HG02588 (cell line): ENCODE results near the gene SLX4IP.
"Not testable (repeated sequence)": the region's sequence is repeated elsewhere in the genome, so short reads cannot be mapped to it uniquely, and the experiment has no call there.

Source experiments
- ATAC-seq: cut with Tn5 transposase; IDR thresholded peaks from one replicate; pipeline ENCODE4 v1.9.1; 2021; ENCODE audit warnings: mild to moderate bottlenecking, moderate library complexity; ENCODE audit not compliant: unreplicated experiment

Gene SLX4IP

DNA sequence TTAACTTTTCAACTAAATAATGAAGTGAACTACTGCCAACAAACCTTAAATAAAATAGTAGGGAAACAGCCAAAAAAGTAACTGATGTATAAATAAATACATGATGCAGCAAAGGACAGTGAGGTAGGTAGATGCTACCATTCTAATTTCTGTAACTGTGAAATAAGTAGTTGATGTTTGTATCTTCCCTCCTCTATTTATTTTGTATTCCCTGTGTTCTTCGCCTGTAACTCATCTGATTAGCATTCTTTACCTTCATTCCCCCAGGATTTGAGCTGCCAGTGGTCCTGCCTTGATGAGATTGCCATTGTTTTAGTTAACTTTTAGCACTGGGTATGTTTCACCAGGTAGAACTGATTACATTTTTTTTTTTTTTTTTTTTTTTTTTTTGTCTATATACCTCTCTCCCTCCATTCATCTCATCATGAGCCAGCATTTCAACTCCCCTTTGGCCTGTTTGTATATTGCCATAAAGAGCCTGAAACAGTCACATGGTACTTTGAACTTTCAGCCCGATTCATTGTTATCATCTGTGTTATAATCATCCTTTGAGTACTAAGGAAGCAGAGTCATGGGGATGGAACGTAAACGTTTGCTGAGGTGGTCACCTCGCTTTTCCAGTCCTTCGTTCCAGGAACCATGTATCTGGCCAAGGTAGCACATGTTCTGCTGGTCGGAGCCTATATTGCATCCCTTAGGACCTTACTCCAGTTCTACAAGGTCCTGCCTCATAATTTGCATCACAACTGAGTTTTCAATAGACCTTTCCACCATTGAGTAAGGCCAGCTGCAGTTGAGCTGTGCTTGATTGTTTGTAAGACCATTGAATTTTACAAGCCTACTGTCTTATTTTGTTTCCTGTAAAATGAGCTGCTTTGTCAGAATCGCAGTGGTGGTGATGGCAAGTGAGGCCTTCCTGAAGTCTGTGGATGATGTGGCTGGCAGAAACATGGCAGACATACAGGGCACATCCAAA is 131.1 kb downstream of the SLX4IP start:
- ATAC-seq, result no peak

DNA sequence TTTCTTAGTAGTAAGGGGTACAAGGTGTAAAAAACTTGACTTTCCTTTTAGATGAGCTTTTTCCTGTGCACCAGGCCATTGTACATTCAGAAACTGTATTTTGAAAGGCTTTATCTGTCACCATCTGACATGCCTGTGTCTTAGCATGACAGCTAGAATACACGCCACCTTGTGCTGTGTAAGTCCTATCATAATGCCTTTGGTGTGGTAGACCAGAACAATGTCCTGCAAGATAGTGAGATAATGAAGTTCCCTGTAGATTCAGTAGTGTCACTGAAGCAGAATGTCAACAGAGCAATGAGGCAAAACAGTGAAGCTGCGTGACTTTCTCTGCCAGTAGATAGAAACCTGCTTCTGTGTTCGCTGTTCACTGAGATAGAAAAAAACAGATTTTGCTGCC is 132.9 kb downstream of the SLX4IP start:
- ATAC-seq, result no peak

DNA sequence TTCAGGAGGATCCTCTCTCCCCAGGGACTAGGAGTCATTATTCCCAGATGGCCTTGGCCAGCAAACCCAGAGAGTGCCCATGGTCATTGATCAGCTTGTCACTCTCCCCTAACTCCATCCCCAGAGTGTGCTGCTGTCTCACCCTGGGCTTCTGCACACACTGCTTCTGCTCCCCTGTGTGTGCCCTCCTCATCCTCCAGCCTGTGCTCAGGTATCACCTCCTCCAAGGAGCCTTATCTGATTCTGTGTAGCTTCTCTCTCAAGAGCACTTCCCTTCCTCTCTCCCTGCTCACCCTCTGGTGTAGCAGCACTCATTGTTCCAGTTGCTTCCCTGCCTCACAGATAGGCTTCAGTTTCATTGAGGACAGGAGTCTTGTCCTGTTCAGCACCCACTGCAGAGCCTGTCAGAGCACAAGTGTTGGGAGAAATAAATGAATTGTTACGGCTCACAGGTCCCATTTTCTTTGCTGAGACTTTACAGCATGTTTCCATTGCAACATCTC is 136.3 kb downstream of the SLX4IP start:
- no peak for ATAC-seq

DNA sequence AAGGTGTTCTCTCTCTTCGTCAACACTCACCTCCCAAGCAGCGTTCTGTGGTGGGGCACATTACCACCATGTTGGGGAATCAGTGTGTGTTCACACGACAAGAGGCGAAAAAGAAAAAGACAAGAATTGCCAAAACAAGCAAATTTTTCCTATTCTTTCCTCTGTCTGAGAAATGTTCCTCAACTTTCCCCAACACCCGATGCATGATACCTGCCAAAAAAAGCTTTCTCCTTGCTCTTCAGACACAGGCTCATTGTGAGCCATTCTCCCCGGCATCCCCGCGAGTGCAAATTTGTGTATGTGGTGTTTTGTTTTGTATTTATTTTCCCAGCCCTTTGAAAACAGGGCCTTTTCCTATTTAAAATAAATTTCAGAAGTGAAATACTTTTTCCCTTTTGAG is 137.7 kb downstream of the SLX4IP start:
- no peak for ATAC-seq

DNA sequence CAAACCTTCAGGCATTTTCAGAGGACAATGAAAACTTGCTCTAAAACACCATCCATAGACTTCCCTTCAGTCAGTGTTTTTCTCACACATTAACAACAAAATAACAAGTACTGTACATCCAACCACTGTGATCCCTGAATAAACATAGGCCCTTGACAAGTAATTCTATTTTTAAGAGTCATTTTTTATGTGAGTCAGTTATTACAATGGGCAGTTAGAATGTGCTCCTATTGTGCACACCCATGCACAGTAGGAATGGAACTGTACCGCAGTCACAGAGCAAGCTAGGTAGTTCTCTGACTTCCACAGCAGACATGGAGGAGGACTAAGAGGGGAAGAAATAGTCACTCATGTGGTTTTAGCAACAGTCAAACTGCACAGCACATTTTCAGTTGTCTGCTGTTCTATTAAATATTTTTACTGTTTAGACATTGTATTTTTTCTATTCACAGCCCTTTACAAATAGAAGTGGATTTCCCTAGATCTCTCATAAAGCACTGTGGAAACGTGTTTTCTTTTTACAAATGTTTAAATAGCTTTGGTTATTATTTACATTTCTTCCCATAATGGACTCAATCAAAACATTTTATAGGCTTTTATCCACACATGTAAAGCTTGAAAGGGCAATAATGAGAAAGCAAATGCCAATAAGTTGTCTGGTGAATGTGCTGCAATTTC is 138.3 kb downstream of the SLX4IP start:
- ATAC-seq, result no peak

DNA sequence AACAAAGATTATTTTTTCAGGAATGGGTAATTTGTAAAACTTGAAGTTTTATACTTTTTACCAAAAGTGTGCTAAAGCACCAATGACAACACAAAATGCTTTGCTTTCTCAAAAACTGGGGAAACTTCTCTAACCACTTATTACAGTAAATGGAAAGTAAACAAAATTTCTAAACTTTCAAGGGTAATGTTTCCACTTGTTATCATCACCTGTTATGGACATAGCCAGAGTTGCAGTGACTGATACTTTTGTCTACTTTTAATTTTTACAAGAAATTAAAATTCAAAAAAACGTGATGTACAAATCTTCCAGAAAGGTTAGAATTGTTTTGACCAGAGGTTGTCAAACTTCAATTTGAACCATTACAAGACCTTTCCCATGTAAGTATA is 138.8 kb downstream of the SLX4IP start:
- no peak for ATAC-seq

DNA sequence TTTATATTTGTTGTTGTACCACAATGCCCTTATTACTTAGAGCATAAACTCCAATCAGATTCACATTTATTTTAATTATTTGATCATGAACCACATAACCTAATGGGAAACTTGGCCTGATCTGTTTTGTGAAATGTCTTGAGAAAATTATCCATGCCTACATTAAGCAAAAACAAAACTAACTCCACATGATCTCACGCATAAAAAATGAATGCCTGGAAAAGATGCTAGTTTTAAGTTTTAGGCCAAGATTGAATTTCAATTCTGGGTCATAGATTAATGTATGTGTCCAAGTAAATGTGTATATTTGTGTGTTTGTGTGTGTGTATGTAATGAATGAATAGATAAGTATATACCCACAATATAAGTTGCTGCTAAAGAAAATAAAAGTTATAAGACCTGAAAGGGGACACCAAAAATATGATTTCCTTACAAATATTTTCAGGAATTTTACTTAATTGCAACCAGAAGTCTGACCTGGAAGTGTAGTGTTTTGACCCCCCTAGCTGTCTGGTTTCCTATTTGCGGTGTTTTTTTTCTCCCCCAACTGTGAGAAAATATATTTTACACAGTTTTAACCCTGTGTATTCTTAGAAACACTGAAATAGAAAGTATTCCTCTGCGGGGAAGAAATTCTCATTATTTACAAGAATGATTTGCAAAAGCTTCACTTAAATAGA is 141.4 kb downstream of the SLX4IP start:
- no peak for ATAC-seq

DNA sequence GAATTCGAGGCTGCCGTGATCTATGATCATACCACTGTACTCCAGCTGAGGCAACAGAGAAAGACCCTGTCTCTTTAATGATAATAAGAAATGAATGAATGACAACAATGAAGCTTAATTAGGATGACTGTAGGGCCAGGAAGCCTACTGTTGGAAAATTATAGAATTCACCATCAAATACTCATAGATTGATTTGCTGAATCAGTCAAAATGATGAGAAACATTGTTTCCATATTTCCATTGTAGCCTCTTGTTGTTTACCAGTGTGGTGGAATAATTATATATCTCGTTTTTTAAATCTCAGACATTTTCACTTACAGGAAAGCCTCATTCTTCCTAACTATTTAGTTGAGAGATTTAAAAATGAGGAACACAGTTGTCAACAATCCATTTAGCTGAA is 142.5 kb downstream of the SLX4IP start:
- ATAC-seq, result no peak

DNA sequence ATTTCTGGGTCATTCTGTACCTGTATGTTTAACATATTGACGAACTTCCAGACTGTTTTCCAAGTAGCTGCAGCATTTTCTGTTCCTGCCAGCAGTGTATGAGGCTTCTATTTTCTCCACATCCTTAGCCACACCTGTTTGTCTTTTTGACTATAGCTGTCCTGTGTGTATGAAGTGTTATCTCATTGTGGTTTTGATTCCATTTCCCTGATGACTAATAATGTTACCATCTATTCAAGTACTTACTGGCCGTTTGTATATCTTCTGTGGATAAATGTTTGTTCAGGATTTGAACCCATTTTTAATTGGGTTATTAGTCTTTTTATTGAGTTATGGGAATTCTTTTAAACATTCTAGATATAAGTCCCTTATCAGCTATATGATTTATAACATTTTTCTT is 143.5 kb downstream of the SLX4IP start:
- ATAC-seq, result no peak

DNA sequence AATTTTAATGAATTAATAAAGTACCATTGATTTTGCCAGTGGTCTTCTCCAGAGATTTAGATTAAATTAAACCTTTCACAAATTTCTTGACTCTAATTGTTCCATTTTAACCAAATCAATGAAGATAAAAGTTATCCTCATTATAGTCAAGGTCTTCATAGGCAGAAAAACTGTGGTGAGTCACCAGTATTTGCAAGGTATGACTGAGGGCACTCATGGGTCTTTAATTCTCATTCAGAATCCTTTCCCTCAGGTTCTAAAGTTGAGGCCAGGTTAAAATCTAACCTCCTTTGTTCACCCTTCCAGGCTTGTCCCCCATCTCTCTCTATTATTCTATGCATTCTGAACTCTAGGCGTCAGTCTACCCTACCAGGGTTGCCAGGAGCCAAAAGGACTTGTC is 144.8 kb downstream of the SLX4IP start:
- no peak for ATAC-seq

DNA sequence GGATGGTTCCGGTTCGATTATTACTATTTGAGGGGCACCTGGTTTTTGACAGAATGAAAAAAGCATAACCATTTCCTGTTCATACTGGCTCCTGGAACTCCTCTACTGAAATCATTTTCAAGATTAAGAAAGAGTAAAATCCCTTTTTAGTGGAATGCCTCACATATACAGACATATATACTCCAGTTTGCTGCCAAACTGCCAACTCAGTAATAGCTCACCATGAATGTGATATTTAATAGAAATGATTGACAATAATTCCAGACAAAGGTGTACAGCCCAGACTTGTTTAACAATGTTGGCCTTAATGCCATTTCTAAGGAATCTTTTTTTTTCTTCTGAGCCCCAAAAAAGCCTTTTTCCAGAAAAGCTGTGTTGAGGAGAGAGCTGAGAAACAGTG is 145.6 kb downstream of the SLX4IP start:
- ATAC-seq, result no peak

DNA sequence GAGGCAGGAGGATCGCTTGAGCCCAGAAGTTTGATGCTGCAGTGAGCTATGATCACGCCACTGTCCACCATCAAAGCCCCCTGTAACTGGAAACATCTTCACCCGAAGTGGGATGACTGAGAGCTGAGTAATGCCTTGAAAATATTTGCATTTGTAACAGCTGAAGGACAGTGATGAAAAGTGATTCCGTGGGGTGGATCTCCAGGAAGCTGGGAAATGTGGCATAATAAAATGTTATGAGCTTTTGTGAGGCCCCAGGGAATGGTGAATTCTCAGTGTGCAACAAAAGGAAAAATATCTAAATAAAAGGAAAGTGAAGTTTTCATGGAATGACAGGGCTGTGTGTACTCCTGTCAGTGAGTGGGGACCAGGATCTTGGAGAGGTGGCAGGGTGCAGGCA is 146.7 kb downstream of the SLX4IP start:
- no peak for ATAC-seq

DNA sequence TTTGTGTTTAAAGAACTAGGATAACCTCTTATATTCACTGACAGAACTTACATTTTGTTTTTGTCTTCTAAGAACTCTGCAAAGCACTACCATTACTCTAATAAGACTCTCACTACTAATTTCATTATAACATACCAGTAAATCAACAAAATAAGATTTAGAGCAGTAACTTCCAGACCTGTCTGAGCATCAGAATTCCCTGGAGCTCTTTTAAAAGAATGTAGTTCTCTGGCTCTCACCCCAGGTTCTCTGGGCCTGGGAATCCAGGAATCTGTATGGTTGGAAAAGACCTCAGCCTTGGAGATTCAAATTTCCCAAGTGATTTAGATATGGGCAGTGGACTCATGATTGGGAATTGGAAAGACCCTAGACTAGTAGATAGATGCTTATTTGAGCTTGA is 149.3 kb downstream of the SLX4IP start:
- no peak for ATAC-seq

DNA sequence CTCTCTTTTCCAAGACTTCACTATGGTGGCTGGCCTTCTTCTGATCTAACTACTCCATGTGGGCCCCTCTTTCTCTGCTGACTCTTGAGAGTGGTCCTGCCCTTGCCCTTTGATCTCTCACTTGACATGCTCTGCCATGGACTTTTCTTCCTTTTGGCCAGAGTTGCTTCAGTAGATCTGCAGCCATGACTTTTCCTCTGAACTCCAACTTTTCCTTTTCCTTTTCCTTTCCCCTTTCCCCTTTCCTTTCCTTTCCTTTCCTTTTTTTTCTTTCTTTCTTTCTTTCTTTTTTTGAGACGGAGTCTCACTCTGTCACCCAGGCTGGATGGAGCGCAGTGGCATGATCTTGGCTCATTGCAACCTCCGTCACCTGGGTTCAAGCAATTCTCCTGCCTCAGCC is 150.2 kb downstream of the SLX4IP start:
- ATAC-seq, result no peak

DNA sequence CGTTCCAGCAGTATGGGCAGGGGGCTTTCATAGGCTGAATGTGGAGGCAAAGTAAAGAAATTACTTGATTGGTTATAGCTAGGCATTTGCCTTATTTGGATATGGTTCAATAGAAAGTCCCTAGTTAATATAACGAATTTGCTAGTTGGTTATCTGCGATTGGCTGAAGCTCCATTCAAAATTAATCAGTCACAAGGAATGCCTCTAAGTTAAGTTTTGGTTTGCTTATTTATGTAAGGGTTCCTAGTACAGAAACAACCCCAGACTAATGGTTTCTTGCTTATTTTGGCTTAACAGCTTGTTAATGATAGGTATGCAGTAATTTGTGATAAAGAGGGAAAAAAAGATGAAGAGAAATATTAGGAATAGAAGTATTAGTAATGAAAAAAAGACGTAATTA is 151.2 kb downstream of the SLX4IP start:
- ATAC-seq, result no peak

DNA sequence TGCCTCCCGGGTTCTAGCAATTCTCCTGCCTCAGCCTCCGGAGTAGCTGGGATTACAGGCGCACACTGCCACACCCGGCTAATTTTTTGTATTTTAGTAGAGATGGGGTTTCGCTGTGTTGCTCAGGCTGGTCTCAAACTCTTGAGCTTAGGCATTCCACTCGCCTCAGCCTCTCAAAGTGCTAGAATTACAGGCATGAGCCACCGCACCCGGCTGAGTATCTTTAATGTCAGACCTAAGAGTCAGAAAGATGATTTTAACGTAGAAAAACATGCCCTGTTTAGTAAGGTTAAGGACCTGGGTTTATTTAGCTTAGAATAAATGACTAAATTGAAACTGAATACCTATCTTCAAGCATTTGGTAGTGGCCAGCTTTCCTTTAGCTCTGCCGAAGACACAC is 155.3 kb downstream of the SLX4IP start:
- ATAC-seq, result not testable (repeated sequence)

DNA sequence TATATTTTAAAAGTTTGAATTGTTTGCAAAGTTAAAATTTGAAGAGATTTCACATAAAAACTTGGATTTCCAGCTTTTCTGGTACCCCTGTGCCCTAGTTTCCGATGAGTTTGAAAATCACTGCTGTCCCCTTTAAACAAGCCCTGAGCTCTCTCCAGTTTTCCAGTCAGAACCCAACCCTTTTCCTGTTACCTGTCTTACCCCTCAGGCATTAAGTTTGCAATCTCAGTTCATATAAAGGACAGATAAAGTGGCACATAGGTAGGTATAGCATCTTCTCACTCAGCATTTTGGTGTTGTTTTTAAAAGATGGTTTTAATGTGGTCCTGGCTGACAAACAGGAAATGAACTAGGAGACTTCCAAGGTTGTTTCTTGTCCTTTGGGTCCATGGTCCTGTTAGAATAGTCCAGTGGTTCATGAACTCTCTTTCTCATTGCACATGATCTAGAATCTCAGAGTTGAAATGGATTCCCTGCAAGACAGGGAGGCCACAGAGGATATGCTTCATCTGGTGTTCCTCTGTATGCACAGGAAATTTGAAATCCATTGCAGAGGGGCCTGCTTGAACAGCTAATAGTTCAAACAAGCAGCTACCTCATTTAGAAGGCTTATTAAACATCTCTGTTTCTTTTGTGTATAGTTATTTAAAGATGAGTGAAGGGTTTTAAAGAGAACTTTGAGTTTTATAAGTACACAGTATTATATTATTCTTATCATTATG is 156.0 kb downstream of the SLX4IP start:
- ATAC-seq, result no peak

DNA sequence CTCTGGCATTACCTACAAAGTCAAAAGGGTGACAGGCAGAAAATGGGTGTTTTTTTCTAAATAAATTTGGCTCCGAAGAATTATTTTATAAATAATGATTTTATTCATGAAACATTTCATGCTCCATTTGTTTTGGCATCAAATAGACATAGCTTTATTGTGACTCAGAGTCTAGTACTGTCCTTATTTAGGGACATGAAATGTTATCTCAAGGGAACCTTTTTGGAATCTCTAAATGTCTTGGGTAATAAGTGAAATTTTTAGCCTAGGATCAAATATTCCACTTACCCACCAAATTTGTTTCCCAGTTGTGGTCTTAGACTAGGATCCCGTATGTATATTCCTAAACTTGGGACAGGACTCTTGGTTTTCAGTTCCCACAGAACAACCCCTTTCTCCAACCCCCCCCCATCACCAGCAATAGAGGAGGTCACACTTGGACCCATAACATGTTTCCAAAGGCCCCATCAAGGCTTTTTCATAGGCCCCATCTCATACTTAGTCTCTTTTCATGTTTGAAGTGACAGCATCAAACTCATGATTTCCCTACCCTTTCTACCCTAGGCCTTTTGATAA is 156.9 kb downstream of the SLX4IP start:
- ATAC-seq, result no peak

DNA sequence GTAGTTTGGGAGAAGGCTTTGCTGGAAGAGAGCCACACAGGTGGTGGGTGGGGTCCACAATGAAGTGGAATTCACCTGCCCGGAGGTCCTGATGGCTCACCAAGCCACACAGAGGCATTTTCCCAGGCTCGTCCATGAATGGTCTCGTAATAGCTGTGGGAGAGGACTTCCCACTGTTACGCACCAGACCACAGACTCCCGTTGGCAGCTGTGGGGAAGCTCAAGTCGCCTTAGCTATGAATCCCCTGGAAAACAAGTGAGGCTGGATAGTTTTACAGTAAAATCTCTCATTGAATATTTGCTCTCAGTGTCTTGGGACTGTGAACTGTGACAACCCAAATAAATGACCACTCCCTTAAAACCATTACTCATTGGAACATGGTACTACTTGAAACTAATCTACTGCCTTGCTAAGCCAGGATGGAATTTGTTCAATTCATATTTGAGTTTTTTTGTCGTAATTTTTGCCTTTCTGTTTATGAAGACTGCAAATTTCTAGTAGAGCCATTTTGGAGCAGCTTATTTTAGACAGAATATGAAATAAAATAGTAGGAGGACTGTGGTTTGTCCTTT is 159.3 kb downstream of the SLX4IP start:
- ATAC-seq, result no peak

DNA sequence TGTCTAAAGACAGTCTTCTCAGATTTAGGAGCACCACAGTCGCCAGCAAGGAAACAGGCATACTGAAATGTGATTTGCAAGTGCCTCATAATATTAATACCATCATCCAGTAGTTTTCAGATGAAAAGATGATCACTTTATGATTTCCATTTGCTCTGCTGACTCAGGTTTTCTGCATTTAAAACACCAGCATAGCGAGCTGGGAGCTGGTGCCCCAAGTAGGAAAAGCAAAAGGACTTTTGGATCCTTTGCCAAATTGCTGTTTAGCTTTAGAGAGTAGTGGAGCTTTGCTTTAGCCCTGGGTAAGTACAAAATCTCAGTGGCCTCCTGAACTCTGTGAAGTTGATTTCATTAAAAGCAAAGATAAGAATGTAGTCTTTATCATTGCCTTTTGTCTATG is 160.2 kb downstream of the SLX4IP start:
- no peak for ATAC-seq
